HG02884 (cell line): ENCODE results near the gene SERPINC1.
"Not testable (repeated sequence)": the region's sequence is repeated elsewhere in the genome, so short reads cannot be mapped to it uniquely, and the experiment has no call there.

Source experiments
- ATAC-seq: cut with Tn5 transposase; IDR thresholded peaks from one replicate; pipeline ENCODE4 v1.9.1; 2021; ENCODE audit warnings: mild to moderate bottlenecking, moderate library complexity; ENCODE audit not compliant: unreplicated experiment

The SERPINC1 gene

GRCh38 chr1:173917149-173917548, at the start of gene SERPINC1:
SERPINC1 (minus strand) TSS chr1:173917327; CDS start chr1:173917259, 68 bp downstream.
- no peak for ATAC-seq

GRCh38 chr1:173965896-173966295, 48.8 kb upstream of the SERPINC1 start:
- ATAC-seq, result not testable (repeated sequence)

GRCh38 chr1:173963477-173963876, 46.4 kb upstream of the SERPINC1 start:
- no peak for ATAC-seq

GRCh38 chr1:173960625-173961024, 43.5 kb upstream of the SERPINC1 start:
- no peak for ATAC-seq

GRCh38 chr1:173954179-173954578, 37.1 kb upstream of the SERPINC1 start:
- ATAC-seq, result no peak

- ATAC-seq, result no peak
These were observed 31.5 kb upstream of the SERPINC1 start for GRCh38 chr1:173948594-173948993.

- ATAC-seq, result no peak
These were observed 29.3 kb upstream of the SERPINC1 start for GRCh38 chr1:173946380-173946921.

- ATAC-seq, result no peak
These were observed 19.9 kb upstream of the SERPINC1 start for GRCh38 chr1:173937062-173937461.

GRCh38 chr1:173934440-173934839, 17.3 kb upstream of the SERPINC1 start:
- no peak for ATAC-seq

- not testable (repeated sequence) for ATAC-seq
These were observed 13.4 kb upstream of the SERPINC1 start for GRCh38 chr1:173930541-173930940.

GRCh38 chr1:173925306-173926242, 8.4 kb upstream of the SERPINC1 start:
- ATAC-seq, result no peak

- ATAC-seq, result no peak
These were observed 3.7 kb upstream of the SERPINC1 start for GRCh38 chr1:173920861-173921260.

- no peak for ATAC-seq
These were observed 737 bp upstream of the SERPINC1 start for GRCh38 chr1:173917635-173918493.

GRCh38 chr1:173916667-173917066, 460 bp downstream of the SERPINC1 start:
- ATAC-seq, result no peak

GRCh38 chr1:173915596-173915995, 1.5 kb downstream of the SERPINC1 start:
- no peak for ATAC-seq

GRCh38 chr1:173914366-173914871, 2.7 kb downstream of the SERPINC1 start:
- no peak for ATAC-seq

GRCh38 chr1:173913111-173913510, 4.0 kb downstream of the SERPINC1 start:
- ATAC-seq, result no peak

- ATAC-seq, result no peak
These were observed 13.1 kb downstream of the SERPINC1 start for GRCh38 chr1:173903827-173904531.

GRCh38 chr1:173900992-173901391, 16.1 kb downstream of the SERPINC1 start:
- ATAC-seq, result no peak

GRCh38 chr1:173900427-173900826, 16.7 kb downstream of the SERPINC1 start:
- ATAC-seq, result no peak
